Kidney epithelial cell (primary cell): ENCODE measurements around the gene SNRPA. TPM values are rescaled to one million over a fixed set of nuclear protein-coding genes. Genes with fewer than 3 reads are reported as not detected.

ENCODE experiments used
- DNase-seq: peaks from one replicate; pipeline ENCODE4 v3.0.0-alpha.2; 2010; ENCODE audit warnings: low read depth
- H3K27me3 ChIP-seq: 2 replicates; pipeline ENCODE4 v1.6.0; 2011; ENCODE audit warnings: low read length; ENCODE audit not compliant: control insufficient read depth, insufficient read depth
- H3K36me3 ChIP-seq: 2 replicates; pipeline ENCODE4 v1.5.1; 2011; ENCODE audit warnings: low read length; ENCODE audit not compliant: control insufficient read depth, insufficient read depth
- H3K4me3 ChIP-seq: 2 replicates; pipeline ENCODE4 v1.5.1; 2011; ENCODE audit warnings: low read depth, mild to moderate bottlenecking, control low read depth, low read length
- CTCF ChIP-seq: IDR thresholded peaks from 2 replicates; pipeline ENCODE4 v1.5.1; 2011; ENCODE audit warnings: mild to moderate bottlenecking, moderate library complexity, low read length, control low read depth, inconsistent platforms; ENCODE audit not compliant: insufficient read depth, poor library complexity, severe bottlenecking
- total RNA-seq: library from RNA; depleted of rRNA; stranded (reverse); fragments of >200 nt; gene quantifications from 2 replicates; pipeline ENCODE4 v1.2.3, GENCODE V29; 2015

SNRPA gene
- total RNA-seq, 1 donor from 2014 or later: 110 TPM

GRCh38 chr19:40716031-40716481, 34.9 kb upstream of the SNRPA start:
- H3K36me3 ChIP-seq: no peaks in the 10 kb centered on the region
- DNase-seq: peak; percentile 90
- H3K27me3 ChIP-seq: no peaks in the 10 kb centered on the region
- H3K4me3 ChIP-seq: peak overlapping the region; percentile 61
- TF ChIP-seq CTCF: no peak

GRCh38 chr19:40716482-40717324, 34.3 kb upstream of the SNRPA start, which contains the start of the genes COQ8B and ITPKC:
Gene COQ8B, minus strand, starts transcription at chr19:40716886. Its CDS starts 2,254 bp downstream, at chr19:40714632.
Gene ITPKC, plus strand, starts transcription at chr19:40717112. Its CDS starts 24 bp downstream, at chr19:40717136.
- no peak for TF ChIP-seq CTCF
- Histone ChIP-seq H3K27me3 (no peaks in the 10 kb centered on the region), H3K4me3 (peak within 1 kb of the TSS; percentile 61), H3K36me3 (no peaks in the 10 kb centered on the region)
- peak; percentile 88 for DNase-seq

GRCh38 chr19:40717325-40717879, 33.6 kb upstream of the SNRPA start:
- Histone ChIP-seq H3K4me3 (peak overlapping the region; percentile 61), H3K27me3 (no peaks in the 10 kb centered on the region), H3K36me3 (no peaks in the 10 kb centered on the region)
- TF ChIP-seq CTCF: no peak
- no peak for DNase-seq

GRCh38 chr19:40717880-40718773, 32.9 kb upstream of the SNRPA start:
- Histone ChIP-seq H3K4me3 (peak overlapping the region; percentile 61), H3K27me3 (no peaks in the 10 kb centered on the region), H3K36me3 (no peaks in the 10 kb centered on the region)
- TF ChIP-seq CTCF: no peak
- no peak for DNase-seq

- no peak for TF ChIP-seq CTCF
- no peak for DNase-seq
- Histone ChIP-seq H3K27me3 (no peaks in the 10 kb centered on the region), H3K4me3 (peak overlapping the region; percentile 61), H3K36me3 (no peaks in the 10 kb centered on the region)
These were observed 32.1 kb upstream of the SNRPA start for GRCh38 chr19:40718774-40719391.
